Osteocyte (in vitro differentiated cells): Measurements from ENCODE around the gene AHCTF1. TPM values are rescaled to one million over a fixed set of nuclear protein-coding genes. Genes with fewer than 3 reads are reported as not detected.
"Not testable (repeated sequence)": the region's sequence is repeated elsewhere in the genome, so short reads cannot be mapped to it uniquely, and the experiment has no call there.

Source experiments
- DNase-seq: peaks from one replicate; pipeline ENCODE4 v3.0.0; 2021; ENCODE audit warnings: mixed read lengths; ENCODE audit not compliant: unreplicated experiment; ENCODE audit errors: extremely low spot score
- H3K27ac Mint-ChIP-seq: one replicate; pipeline ENCODE4 v1.8.0; 2021; ENCODE audit warnings: mild to moderate bottlenecking, mixed read lengths; ENCODE audit not compliant: unreplicated experiment
- H3K27me3 Mint-ChIP-seq: one replicate; pipeline ENCODE4 v1.8.0; 2021; ENCODE audit warnings: mixed read lengths; ENCODE audit not compliant: unreplicated experiment
- H3K36me3 Mint-ChIP-seq: one replicate; pipeline ENCODE4 v1.8.0; 2021; ENCODE audit warnings: mixed read lengths; ENCODE audit not compliant: unreplicated experiment
- H3K4me1 Mint-ChIP-seq: one replicate; pipeline ENCODE4 v1.8.0; 2021; ENCODE audit warnings: mixed read lengths; ENCODE audit not compliant: unreplicated experiment
- H3K4me3 Mint-ChIP-seq: one replicate; pipeline ENCODE4 v1.8.0; 2021; ENCODE audit warnings: mild to moderate bottlenecking, moderate library complexity, mixed read lengths; ENCODE audit not compliant: unreplicated experiment
- H3K9me3 Mint-ChIP-seq: one replicate; pipeline ENCODE4 v1.8.0; 2021; ENCODE audit warnings: mixed read lengths; ENCODE audit not compliant: unreplicated experiment
- total RNA-seq: library from RNA; stranded (reverse); gene quantifications from 2 replicates; pipeline ENCODE4 v1.2.1, GENCODE V29; 2021
- TF ChIP-seq, protein P1 (sequence below): fragments of 200-600 bp; sonication (generic); IDR thresholded peaks from 2 replicates; pipeline ENCODE4 v1.5.0; 2021; ENCODE audit warnings: antibody characterized with exemption, mild to moderate bottlenecking, moderate library complexity

Gene AHCTF1
- total RNA-seq, 1 donor from 2014 or later = 30.4 TPM

- peaks cover 5% of the 10 kb centered on the region for H3K36me3 Mint-ChIP-seq
- no peak overlapping the region for H3K27ac Mint-ChIP-seq
- H3K4me1 Mint-ChIP-seq = peaks cover 25% of the 10 kb centered on the region
- no peak overlapping the region for H3K4me3 Mint-ChIP-seq
- no peaks in the 10 kb centered on the region for H3K27me3 Mint-ChIP-seq
- DNase-seq = no peak
- TF ChIP-seq, protein P1, sequence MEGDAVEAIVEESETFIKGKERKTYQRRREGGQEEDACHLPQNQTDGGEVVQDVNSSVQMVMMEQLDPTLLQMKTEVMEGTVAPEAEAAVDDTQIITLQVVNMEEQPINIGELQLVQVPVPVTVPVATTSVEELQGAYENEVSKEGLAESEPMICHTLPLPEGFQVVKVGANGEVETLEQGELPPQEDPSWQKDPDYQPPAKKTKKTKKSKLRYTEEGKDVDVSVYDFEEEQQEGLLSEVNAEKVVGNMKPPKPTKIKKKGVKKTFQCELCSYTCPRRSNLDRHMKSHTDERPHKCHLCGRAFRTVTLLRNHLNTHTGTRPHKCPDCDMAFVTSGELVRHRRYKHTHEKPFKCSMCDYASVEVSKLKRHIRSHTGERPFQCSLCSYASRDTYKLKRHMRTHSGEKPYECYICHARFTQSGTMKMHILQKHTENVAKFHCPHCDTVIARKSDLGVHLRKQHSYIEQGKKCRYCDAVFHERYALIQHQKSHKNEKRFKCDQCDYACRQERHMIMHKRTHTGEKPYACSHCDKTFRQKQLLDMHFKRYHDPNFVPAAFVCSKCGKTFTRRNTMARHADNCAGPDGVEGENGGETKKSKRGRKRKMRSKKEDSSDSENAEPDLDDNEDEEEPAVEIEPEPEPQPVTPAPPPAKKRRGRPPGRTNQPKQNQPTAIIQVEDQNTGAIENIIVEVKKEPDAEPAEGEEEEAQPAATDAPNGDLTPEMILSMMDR = no peak
- H3K9me3 Mint-ChIP-seq = peaks cover 5% of the 10 kb centered on the region
These were observed 8.3 kb downstream of the AHCTF1 start for GRCh38 chr1:246923482-246923881.

DNA sequence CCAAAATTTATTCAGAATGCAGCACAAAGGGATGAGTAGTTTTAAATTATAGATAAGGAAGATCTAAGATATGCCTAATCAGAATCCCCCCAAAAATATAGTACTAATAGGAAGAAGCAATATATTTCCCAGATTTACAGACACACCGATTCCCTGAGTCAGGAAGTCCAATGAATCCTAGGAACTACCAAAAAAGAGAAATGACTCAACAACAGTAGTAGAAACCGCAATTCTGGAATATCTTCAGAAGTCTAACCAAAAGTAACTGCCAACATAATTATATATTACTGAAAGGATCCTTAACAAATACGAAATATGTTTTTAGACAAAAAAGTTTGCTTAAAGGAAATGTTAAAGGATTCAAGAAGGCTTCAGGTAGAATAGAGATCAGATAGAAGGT is 10.3 kb downstream of the AHCTF1 start:
- no peak for DNase-seq
- no peak overlapping the region for H3K27ac Mint-ChIP-seq
- H3K27me3 Mint-ChIP-seq = no peaks in the 10 kb centered on the region
- TF ChIP-seq, protein P1 = no peak
- no peak overlapping the region for H3K4me3 Mint-ChIP-seq
- H3K36me3 Mint-ChIP-seq = peaks cover 13% of the 10 kb centered on the region
- H3K9me3 Mint-ChIP-seq = peaks cover 5% of the 10 kb centered on the region
- peaks cover 23% of the 10 kb centered on the region for H3K4me1 Mint-ChIP-seq

GRCh38 chr1:246919902-246920301 is 11.8 kb downstream of the AHCTF1 start:
- H3K4me1 Mint-ChIP-seq = peaks cover 18% of the 10 kb centered on the region
- no peak for DNase-seq
- no peak overlapping the region for H3K4me3 Mint-ChIP-seq
- TF ChIP-seq, protein P1 = no peak
- H3K27me3 Mint-ChIP-seq = no peaks in the 10 kb centered on the region
- peaks cover 16% of the 10 kb centered on the region for H3K36me3 Mint-ChIP-seq
- no peaks in the 10 kb centered on the region for H3K9me3 Mint-ChIP-seq
- H3K27ac Mint-ChIP-seq = no peak overlapping the region

DNA sequence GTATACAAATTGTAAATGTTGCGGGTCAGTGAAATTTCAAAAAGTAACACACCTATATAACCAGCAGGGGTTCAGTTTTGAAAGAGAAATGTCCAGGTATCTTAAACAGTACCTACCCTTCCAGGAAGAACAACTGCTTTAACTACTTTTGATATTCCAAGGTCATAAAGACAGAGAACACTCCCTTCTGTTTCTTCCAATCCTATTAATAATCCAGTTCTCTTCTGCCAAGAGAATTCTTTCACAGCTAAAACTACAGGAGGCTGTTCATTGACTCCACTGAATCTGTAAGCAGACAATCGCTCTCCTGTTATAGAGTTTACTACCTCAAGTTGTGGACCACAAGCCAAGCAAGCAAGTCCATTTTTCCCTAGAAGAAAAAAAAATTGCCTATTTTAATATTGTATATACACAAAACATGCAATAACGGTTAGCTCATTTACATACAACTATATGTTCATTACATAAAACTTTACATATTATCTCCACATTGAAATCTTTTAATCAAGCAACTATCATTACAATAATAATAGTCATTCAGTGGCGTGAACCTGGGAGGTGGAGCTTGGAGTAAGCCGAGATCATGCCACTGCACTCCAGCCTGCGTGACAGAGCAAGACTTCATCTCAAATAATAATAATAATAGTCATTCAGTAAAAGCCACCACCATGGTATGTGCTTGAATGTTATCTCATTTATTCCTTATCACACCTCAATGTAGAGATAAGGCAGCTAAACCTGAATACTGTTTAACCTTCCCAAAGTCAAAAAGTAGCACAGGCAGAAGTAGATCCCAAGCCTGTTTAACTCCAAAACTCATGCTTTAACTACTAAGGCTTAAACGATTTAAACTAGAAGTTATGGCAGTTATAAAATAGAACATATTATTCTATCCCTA is 15.5 kb downstream of the AHCTF1 start:
- H3K27ac Mint-ChIP-seq, H3K4me1 Mint-ChIP-seq, H3K27me3 Mint-ChIP-seq, DNase-seq, H3K4me3 Mint-ChIP-seq, H3K9me3 Mint-ChIP-seq: not testable (repeated sequence)
- peaks cover 29% of the 10 kb centered on the region for H3K36me3 Mint-ChIP-seq

DNA sequence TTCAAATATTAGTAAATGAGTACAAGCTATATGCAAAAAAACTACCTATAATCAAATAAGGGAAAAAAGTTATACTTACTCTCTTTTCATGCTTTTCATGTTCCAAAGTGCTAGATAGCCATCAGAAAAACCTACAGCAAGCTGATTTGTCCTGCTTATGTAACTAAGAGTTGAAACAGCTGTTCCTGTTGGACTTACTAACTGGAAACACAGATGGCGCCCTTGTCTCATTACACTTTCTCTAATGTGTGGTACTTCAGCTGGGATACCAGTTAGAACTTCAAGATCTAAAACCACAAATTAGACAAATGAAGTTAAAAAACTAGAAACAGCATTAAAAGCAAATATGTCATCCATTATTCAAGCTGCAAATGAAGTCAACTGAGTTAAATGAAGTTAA is 24.3 kb downstream of the AHCTF1 start:
- no peaks in the 10 kb centered on the region for H3K27me3 Mint-ChIP-seq
- H3K36me3 Mint-ChIP-seq = peaks cover 38% of the 10 kb centered on the region
- no peaks in the 10 kb centered on the region for H3K9me3 Mint-ChIP-seq
- no peak for DNase-seq
- H3K4me1 Mint-ChIP-seq = peaks cover 4% of the 10 kb centered on the region
- TF ChIP-seq, protein P1 = peak; percentile 69
- H3K4me3 Mint-ChIP-seq = no peak overlapping the region
- H3K27ac Mint-ChIP-seq = no peak overlapping the region
